GM23248 (cell line): Measurements from ENCODE around the gene FAS.

Experiments
- EZH2 ChIP-seq: fragments of 200-600 bp; sonication (generic); IDR thresholded peaks from 2 replicates; pipeline ENCODE4 v1.6.1; 2018; ENCODE audit warnings: antibody characterized with exemption, mild to moderate bottlenecking; ENCODE audit not compliant: insufficient read depth, poor library complexity, severe bottlenecking
- EZH2phosphoT487 ChIP-seq: fragments of 200-600 bp; sonication (generic); IDR thresholded peaks from 2 replicates; pipeline ENCODE4 v1.6.1; 2018; ENCODE audit warnings: antibody characterized with exemption, moderate library complexity, mild to moderate bottlenecking, low read depth; ENCODE audit not compliant: insufficient read depth

DNA sequence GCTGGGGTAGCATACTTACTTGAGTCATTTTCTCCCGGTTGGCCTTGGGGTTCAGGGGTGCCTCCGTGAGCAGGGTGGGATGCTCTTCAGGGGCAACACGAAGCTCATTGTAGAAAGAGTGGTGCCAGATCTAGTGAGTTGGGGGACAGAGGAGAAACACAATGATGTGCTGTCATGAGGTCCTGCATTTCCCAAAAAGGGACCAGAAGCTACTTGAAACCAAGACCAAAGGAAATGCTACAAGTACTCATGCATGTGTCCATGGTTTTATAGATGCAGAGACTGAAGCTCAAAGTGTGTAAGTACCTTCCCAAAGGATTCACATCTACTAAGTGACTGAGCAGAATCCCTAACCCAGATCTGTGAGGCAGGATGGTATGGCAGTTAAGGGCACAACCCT, 46.8 kb upstream of the FAS start:
- TF ChIP-seq EZH2phosphoT487 = no peak
- TF ChIP-seq EZH2 = no peak
